ENCODE measurements around the gene MACROH2A1.
"Not testable (repeated sequence)": the region's sequence is repeated elsewhere in the genome, so short reads cannot be mapped to it uniquely, and the experiment has no call there.

MACROH2A1 gene

GRCh38 chr5:135376961-135377624 is 21.9 kb downstream of the MACROH2A1 start:
- DNase-seq (ENCODE audit: low read depth), result peak; percentile 41

- no peak for DNase-seq (ENCODE audit: low read depth)
These were observed 23.8 kb downstream of the MACROH2A1 start for GRCh38 chr5:135375040-135375793.

GRCh38 chr5:135373736-135374515 is 25.1 kb downstream of the MACROH2A1 start:
- DNase-seq (ENCODE audit: low read depth), result no peak

- DNase-seq (ENCODE audit: low read depth), result no peak
These were observed 26.2 kb downstream of the MACROH2A1 start for GRCh38 chr5:135372654-135373381.

GRCh38 chr5:135371622-135372232 is 27.3 kb downstream of the MACROH2A1 start:
- DNase-seq (ENCODE audit: low read depth), result no peak

GRCh38 chr5:135369952-135370351 is 29.1 kb downstream of the MACROH2A1 start:
- DNase-seq (ENCODE audit: low read depth), result no peak

GRCh38 chr5:135367554-135367953 is 31.5 kb downstream of the MACROH2A1 start:
- DNase-seq (ENCODE audit: low read depth), result no peak

GRCh38 chr5:135367076-135367475 is 32.0 kb downstream of the MACROH2A1 start:
- no peak for DNase-seq (ENCODE audit: low read depth)

- DNase-seq (ENCODE audit: low read depth), result no peak
These were observed 33.8 kb downstream of the MACROH2A1 start for GRCh38 chr5:135365281-135365680.

- DNase-seq (ENCODE audit: low read depth), result no peak
These were observed 34.4 kb downstream of the MACROH2A1 start for GRCh38 chr5:135364421-135365262.

- not testable (repeated sequence) for DNase-seq (ENCODE audit: low read depth)
These were observed 35.7 kb downstream of the MACROH2A1 start for GRCh38 chr5:135363342-135363741.

- no peak for DNase-seq (ENCODE audit: low read depth)
These were observed 36.9 kb downstream of the MACROH2A1 start for GRCh38 chr5:135362102-135362501.

GRCh38 chr5:135360278-135361274 is 38.5 kb downstream of the MACROH2A1 start:
- DNase-seq (ENCODE audit: low read depth), result no peak

GRCh38 chr5:135359374-135360165 is 39.5 kb downstream of the MACROH2A1 start:
- no peak for DNase-seq (ENCODE audit: low read depth)

- no peak for DNase-seq (ENCODE audit: low read depth)
These were observed 41.3 kb downstream of the MACROH2A1 start for GRCh38 chr5:135357685-135358084.

- no peak for DNase-seq (ENCODE audit: low read depth)
These were observed 42.3 kb downstream of the MACROH2A1 start for GRCh38 chr5:135356522-135357318.

GRCh38 chr5:135355169-135355568 is 43.9 kb downstream of the MACROH2A1 start:
- no peak for DNase-seq (ENCODE audit: low read depth)

All from activated T-cell treated with anti-CD3 and anti-CD28 coated beads for 48 hours (primary cell).